Measurements from ENCODE around the gene ECM2. TPM values are rescaled to one million over a fixed set of nuclear protein-coding genes. Genes with fewer than 3 reads are reported as not detected.

Gene ECM2
- total RNA-seq, 1 experiment from 2014 or later, result not detected

DNA sequence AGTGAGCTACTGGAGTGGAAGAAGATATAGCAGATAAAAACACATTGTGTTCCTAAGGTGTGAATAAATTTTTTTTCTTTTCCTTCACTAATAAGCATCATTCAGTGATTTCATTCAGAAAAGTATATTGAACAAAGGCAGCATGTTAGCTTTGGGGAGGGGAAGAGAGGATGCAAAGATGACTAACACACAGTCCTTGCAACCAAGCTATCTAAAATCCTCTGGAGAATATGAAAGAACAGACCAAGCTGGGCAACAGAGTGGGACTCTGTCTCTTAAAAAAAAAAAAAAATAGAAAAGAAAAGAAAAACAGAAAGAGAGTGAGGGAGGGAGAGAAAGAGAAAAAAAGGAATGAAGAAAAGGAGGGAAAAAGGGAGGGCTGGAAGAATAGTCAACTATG lies 89.3 kb downstream of the ECM2 start:
- CTCF ChIA-PET, result interaction anchor here (0.7 kb wide), 1 partner anchor 327 kb away, joined by 3 read pairs; no protein-coding TSS in a partner anchor
- Mint-ChIP-seq H3K4me1 (ENCODE audit: low read depth, unreplicated experiment) (no peaks in the 10 kb centered on the region), H3K36me3 (ENCODE audit: insufficient read depth, unreplicated experiment) (no peaks in the 10 kb centered on the region), H3K27me3 (ENCODE audit: unreplicated experiment) (no peaks in the 10 kb centered on the region), H3K9me3 (ENCODE audit: low read depth, unreplicated experiment) (no peaks in the 10 kb centered on the region), H3K27ac (ENCODE audit: unreplicated experiment) (no peak overlapping the region), H3K4me3 (ENCODE audit: low read depth, unreplicated experiment) (no peak overlapping the region)
- no peak for DNase-seq
- intact Hi-C loops (cut with micrococcal nuclease; ENCODE audit: unreplicated experiment), result no loop called here
- BruUV-seq (replicated peaks), result no TSS peak
- TF ChIP-seq, protein P1, sequence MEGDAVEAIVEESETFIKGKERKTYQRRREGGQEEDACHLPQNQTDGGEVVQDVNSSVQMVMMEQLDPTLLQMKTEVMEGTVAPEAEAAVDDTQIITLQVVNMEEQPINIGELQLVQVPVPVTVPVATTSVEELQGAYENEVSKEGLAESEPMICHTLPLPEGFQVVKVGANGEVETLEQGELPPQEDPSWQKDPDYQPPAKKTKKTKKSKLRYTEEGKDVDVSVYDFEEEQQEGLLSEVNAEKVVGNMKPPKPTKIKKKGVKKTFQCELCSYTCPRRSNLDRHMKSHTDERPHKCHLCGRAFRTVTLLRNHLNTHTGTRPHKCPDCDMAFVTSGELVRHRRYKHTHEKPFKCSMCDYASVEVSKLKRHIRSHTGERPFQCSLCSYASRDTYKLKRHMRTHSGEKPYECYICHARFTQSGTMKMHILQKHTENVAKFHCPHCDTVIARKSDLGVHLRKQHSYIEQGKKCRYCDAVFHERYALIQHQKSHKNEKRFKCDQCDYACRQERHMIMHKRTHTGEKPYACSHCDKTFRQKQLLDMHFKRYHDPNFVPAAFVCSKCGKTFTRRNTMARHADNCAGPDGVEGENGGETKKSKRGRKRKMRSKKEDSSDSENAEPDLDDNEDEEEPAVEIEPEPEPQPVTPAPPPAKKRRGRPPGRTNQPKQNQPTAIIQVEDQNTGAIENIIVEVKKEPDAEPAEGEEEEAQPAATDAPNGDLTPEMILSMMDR (IDR thresholded peaks at IDR 0.05; ENCODE audit: unreplicated experiment), result no peak

Small RNA genes lying within 50 kb of the gene (microRNA-seq; reads per million reads assigned to microRNA genes)
- not detected for gene MIR4670

Other genes starting within 250 kb of the ECM2 start
- 130 TPM in 2 replicates for gene IARS1, start 242.3 kb downstream of the ECM2 start, total RNA-seq (2022)
- gene NOL8, start 210.6 kb downstream of the ECM2 start, total RNA-seq (2022), result 37.1 and 42.9 TPM in 2 replicates
- gene CENPP, start 210.0 kb downstream of the ECM2 start, total RNA-seq (2022), result 5.3 and 7.2 TPM in 2 replicates
- not detected in 2 replicates for gene OGN, start 131.4 kb downstream of the ECM2 start, total RNA-seq (2022)
- 0.14 TPM in 1 of 2 replicates, not detected in the other for gene OMD, start 111.5 kb downstream of the ECM2 start, total RNA-seq (2022)
- not detected in 2 replicates for gene ASPN, start 53.5 kb downstream of the ECM2 start, total RNA-seq (2022)
- 8.9 and 9.5 TPM in 2 replicates for gene IPPK, start 134.1 kb upstream of the ECM2 start, total RNA-seq (2022)
- gene BICD2, start 228.8 kb upstream of the ECM2 start, total RNA-seq (2022), result 18.7 and 21.9 TPM in 2 replicates

Data from Calu3 (cell line).